K562 (cell line): ENCODE data around the gene DCDC2. TPM values are rescaled to one million over a fixed set of nuclear protein-coding genes. Genes with fewer than 3 reads are reported as not detected.

Experiments used
- ATAC-seq: fragments of 200-7000 bp; cut with Tn5 transposase; 3 replicates; pipeline ENCODE4 v1.9.1; 2020; ENCODE audit warnings: moderate library complexity
- BruUV-seq: library from RNA; stranded (reverse); fragments of 400-500 nt; replicated peaks from 2 replicates; lab custom pipeline; 2021; lab: Mats Ljungman, UMichigan
- CTCF ChIA-PET: fragments of 300-600 bp; formaldehyde crosslinking; extraction: SDS; loops from one replicate; lab custom pipeline; 2021; ENCODE audit warnings: low intra/inter-chr PET ratio; lab: Yijun Ruan, JAX
- POLR2A ChIA-PET: fragments of 300-600, 350-650 bp; sonication (Branson Sonifier 250); formaldehyde crosslinking; extraction: SDS; loops from one replicate; lab custom pipeline; 2021; ENCODE audit warnings: antibody characterized with exemption, inconsistent platforms; lab: Yijun Ruan, JAX
- DNase-seq, 4 experiments: peaks; one replicate each; pipeline versions ENCODE4 v3.0.0 to v3.0.0-alpha.2; 2011 to 2018; ENCODE audit warnings: low spot score in 3 of 4, mixed read lengths in 3 of 4; ENCODE audit errors: extremely low read depth in 1 of 4
- FAIRE-seq: peaks from 2 replicates; lab custom pipeline; 2011; peaks lifted over from hg19 to GRCh38; lab: Jason Lieb, UNC
- H2AFZ ChIP-seq: 2 replicates; pipeline ENCODE4 v1.6.0; 2011; ENCODE audit warnings: low read depth, low read length, control low read depth, inconsistent platforms
- H3K27ac ChIP-seq: fragments of 200-600 bp; 3 replicates; pipeline ENCODE4 v1.8.0; 2011; ENCODE audit warnings: low read depth, mild to moderate bottlenecking, control low read depth, inconsistent platforms, low read length, moderate library complexity, mixed read lengths; ENCODE audit errors: extremely low read depth
- H3K27me3 ChIP-seq, 2 experiments: fragments of 300-600 bp in 1 of 2; 2 replicates in 1 of 2; 3 replicates in 1 of 2; pipeline versions ENCODE4 v1.6.0 to v1.8.0; 2011; ENCODE audit warnings: inconsistent platforms in 2 of 2, low read length in 2 of 2, mild to moderate bottlenecking in 1 of 2, mixed read lengths in 1 of 2, moderate library complexity in 1 of 2; ENCODE audit not compliant: control insufficient read depth in 2 of 2, insufficient read depth in 2 of 2
- H3K36me3 ChIP-seq: fragments of 300-600 bp; 3 replicates; pipeline ENCODE4 v1.8.0; 2011; ENCODE audit warnings: mild to moderate bottlenecking, low read length, inconsistent platforms; ENCODE audit not compliant: control insufficient read depth, insufficient read depth
- H3K4me1 ChIP-seq, 2 experiments: fragments of 200-600 bp in 1 of 2; replicated peaks in 1 of 2; 2 replicates in 1 of 2; 3 replicates in 1 of 2; pipeline versions ENCODE4 v1.5.1 to v1.8.0; 2011; ENCODE audit warnings: inconsistent platforms in 2 of 2, low read length in 2 of 2, mild to moderate bottlenecking in 1 of 2, mixed read lengths in 1 of 2, moderate library complexity in 1 of 2; ENCODE audit not compliant: control insufficient read depth in 2 of 2, insufficient read depth in 2 of 2
- H3K4me2 ChIP-seq: 2 replicates; pipeline ENCODE4 v1.6.1; 2011; ENCODE audit warnings: low read length, control low read depth, inconsistent platforms, mixed read lengths; ENCODE audit not compliant: insufficient read depth
- H3K4me3 ChIP-seq: fragments of 200-600 bp; sonication (generic), shearing (Covaris generic); 2 replicates; pipeline ENCODE4 v1.5.1; 2016; ENCODE audit warnings: control low read depth, inconsistent platforms
- H3K79me2 ChIP-seq: fragments of 200-600 bp; 3 replicates; pipeline ENCODE4 v1.8.0; 2011; ENCODE audit warnings: low read length, inconsistent platforms; ENCODE audit not compliant: control insufficient read depth, insufficient read depth
- H3K9ac ChIP-seq, 2 experiments: 2 replicates each; pipeline versions ENCODE4 v1.6.0 to v1.6.1; 2011; ENCODE audit warnings: low read depth in 2 of 2, low read length in 2 of 2, control low read depth in 1 of 2, inconsistent platforms in 1 of 2, mild to moderate bottlenecking in 1 of 2, mixed read lengths in 1 of 2; ENCODE audit not compliant: insufficient read depth in 1 of 2
- H3K9me1 ChIP-seq: one replicate; pipeline ENCODE4 v1.6.0; 2011; ENCODE audit warnings: inconsistent platforms, mild to moderate bottlenecking, low read length, moderate library complexity; ENCODE audit not compliant: control insufficient read depth, insufficient read depth
- H3K9me3 ChIP-seq: replicated peaks from 2 replicates; pipeline ENCODE4 v1.5.1; 2011; ENCODE audit warnings: low read depth, low read length, inconsistent platforms; ENCODE audit not compliant: control insufficient read depth, insufficient read depth
- H4K20me1 ChIP-seq: replicated peaks from 2 replicates; pipeline ENCODE4 v1.6.1; 2011; ENCODE audit warnings: low read length, inconsistent platforms, mixed read lengths; ENCODE audit not compliant: control insufficient read depth, insufficient read depth
- HMGN3 ChIP-seq: IDR thresholded peaks from 2 replicates; pipeline ENCODE4 v1.6.1; 2011; ENCODE audit warnings: borderline replicate concordance, low read depth, mild to moderate bottlenecking, mixed read lengths, low read length; ENCODE audit not compliant: insufficient read length; ENCODE audit errors: extremely low read depth
- KAT8 ChIP-seq: fragments of 450-650 bp; IDR thresholded peaks from 2 replicates; pipeline ENCODE4 v1.6.1; 2016; ENCODE audit warnings: low read depth, mild to moderate bottlenecking
- SAFB ChIP-seq: fragments of 200-400 bp; formaldehyde crosslinking; IDR thresholded peaks from 2 replicates; pipeline ENCODE4 v1.6.1; 2017; ENCODE audit warnings: low read depth, low read length, borderline replicate concordance
- ZNF274 ChIP-seq: IDR thresholded peaks from 2 replicates; pipeline ENCODE4 v1.6.1; 2011; ENCODE audit warnings: low read depth, mild to moderate bottlenecking, low read length, moderate library complexity, borderline replicate concordance
- ZNF707 ChIP-seq: fragments of 250-450 bp; sonication (Bioruptor Pico); conservative IDR thresholded peaks from 2 replicates; pipeline ENCODE4 v1.8.0; 2022; ENCODE audit warnings: inconsistent platforms, mild to moderate bottlenecking, moderate library complexity
- WGBS: fragments of 100-300 bp; shearing (Covaris generic); methylation state at CpG from one replicate; pipeline ENCODE4 v1.1.6; 2016; ENCODE audit warnings: low coverage, mixed read lengths; ENCODE audit not compliant: insufficient coverage; ENCODE audit errors: missing lambda C conversion rate; 5-methylcytosine and 5-hydroxymethylcytosine counted together
- in situ Hi-C: fragments of 300-500 bp; cut with MboI; formaldehyde crosslinking; loops from 4 replicates; pipeline ENCODE4 v1.15.0; 2018; ENCODE audit warnings: inconsistent platforms, mixed read lengths
- intact Hi-C: fragments of 100-400 bp; cut with micrococcal nuclease; formaldehyde crosslinking; loops from 2 replicates; pipeline ENCODE4 v1.14.2; 2022
- polyA plus RNA-seq, 8 experiments: library from polyadenylated mRNA; depleted of rRNA in 4 of 8; stranded (reverse) in 5 of 8; unstranded in 3 of 8; fragments of >200 nt; fragmentation: Nextera tagmentation in 2 of 8; fragmentation: Illumina TruSeq in 1 of 8; extraction: Ambion mirVana in 2 of 8; extraction: Trizol in 1 of 8; gene quantifications; 2 replicates each; pipeline versions ENCODE4 v1.2.1 to v1.2.3, GENCODE V29; 2011 to 2014; ENCODE audit warnings: inconsistent platforms in 1 of 8, missing spikeins in 1 of 8
- total RNA-seq, 7 experiments: library from RNA; depleted of rRNA in 6 of 7; stranded (reverse); fragments of >200 nt in 6 of 7; fragmentation: Illumina TruSeq in 2 of 7; extraction: Trizol in 2 of 7; gene quantifications; 2 replicates each; pipeline versions ENCODE4 v1.2.1 to v1.2.3, GENCODE V29; 2011 to 2021; ENCODE audit warnings: low replicate concordance in 1 of 7
- TF ChIP-seq, protein P1 (sequence below): sonication (generic); formaldehyde crosslinking; IDR thresholded peaks from 2 replicates; pipeline ENCODE4 v1.8.0; 2022; ENCODE audit warnings: missing genetic modification reagents, mild to moderate bottlenecking, borderline replicate concordance
- TF ChIP-seq, protein P2 (sequence below), 2 experiments: fragments of 150-350 bp in 1 of 2; IDR thresholded peaks; 2 replicates each; pipeline ENCODE4 v1.6.1; 2012 to 2016; ENCODE audit warnings: low read depth in 2 of 2, low read length in 2 of 2, mild to moderate bottlenecking in 1 of 2, moderate library complexity in 1 of 2
- TF ChIP-seq, protein P3 (sequence below): IDR thresholded peaks from 2 replicates; pipeline ENCODE4 v1.6.1; 2014; ENCODE audit warnings: antibody characterized with exemption

Gene DCDC2
- total and polyA plus RNA-seq, 9 of the 15 experiments (the other 6 are each of a cell fraction or from before 2014, with no cell fraction given) = 0.04 TPM; not detected in 8

DNA sequence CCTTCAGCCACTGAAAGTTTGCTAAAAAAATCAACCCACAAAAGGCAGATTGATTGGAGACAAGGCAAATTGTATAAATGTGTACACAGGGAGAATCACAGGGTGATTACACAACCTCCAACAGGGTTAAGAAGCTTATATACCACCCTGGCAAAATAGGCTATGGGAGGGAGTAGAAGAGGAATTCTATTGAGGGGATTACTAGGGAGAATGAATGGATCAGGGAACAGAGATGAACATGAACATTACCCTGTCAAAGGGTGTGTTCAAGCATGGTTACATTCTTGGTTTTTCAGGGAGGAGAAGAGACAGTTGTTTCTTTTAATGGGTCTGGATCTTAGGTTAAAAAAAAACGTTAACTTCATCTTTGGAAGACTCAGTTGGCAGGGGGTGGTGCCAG is 39.8 kb upstream of the DCDC2 start:
- H3K9ac ChIP-seq = no peak overlapping the region
- intact Hi-C loops = no loop called here
- 0% methylated on average over 1 of the region's 1 CpG for WGBS
- TF ChIP-seq, protein P1, sequence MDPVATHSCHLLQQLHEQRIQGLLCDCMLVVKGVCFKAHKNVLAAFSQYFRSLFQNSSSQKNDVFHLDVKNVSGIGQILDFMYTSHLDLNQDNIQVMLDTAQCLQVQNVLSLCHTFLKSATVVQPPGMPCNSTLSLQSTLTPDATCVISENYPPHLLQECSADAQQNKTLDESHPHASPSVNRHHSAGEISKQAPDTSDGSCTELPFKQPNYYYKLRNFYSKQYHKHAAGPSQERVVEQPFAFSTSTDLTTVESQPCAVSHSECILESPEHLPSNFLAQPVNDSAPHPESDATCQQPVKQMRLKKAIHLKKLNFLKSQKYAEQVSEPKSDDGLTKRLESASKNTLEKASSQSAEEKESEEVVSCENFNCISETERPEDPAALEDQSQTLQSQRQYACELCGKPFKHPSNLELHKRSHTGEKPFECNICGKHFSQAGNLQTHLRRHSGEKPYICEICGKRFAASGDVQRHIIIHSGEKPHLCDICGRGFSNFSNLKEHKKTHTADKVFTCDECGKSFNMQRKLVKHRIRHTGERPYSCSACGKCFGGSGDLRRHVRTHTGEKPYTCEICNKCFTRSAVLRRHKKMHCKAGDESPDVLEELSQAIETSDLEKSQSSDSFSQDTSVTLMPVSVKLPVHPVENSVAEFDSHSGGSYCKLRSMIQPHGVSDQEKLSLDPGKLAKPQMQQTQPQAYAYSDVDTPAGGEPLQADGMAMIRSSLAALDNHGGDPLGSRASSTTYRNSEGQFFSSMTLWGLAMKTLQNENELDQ (CRISPR knock-in tag) = no peak
- TF ChIP-seq SAFB = no peak
- TF ChIP-seq ZNF707 (CRISPR knock-in tag) = no peak
- TF ChIP-seq, protein P2, sequence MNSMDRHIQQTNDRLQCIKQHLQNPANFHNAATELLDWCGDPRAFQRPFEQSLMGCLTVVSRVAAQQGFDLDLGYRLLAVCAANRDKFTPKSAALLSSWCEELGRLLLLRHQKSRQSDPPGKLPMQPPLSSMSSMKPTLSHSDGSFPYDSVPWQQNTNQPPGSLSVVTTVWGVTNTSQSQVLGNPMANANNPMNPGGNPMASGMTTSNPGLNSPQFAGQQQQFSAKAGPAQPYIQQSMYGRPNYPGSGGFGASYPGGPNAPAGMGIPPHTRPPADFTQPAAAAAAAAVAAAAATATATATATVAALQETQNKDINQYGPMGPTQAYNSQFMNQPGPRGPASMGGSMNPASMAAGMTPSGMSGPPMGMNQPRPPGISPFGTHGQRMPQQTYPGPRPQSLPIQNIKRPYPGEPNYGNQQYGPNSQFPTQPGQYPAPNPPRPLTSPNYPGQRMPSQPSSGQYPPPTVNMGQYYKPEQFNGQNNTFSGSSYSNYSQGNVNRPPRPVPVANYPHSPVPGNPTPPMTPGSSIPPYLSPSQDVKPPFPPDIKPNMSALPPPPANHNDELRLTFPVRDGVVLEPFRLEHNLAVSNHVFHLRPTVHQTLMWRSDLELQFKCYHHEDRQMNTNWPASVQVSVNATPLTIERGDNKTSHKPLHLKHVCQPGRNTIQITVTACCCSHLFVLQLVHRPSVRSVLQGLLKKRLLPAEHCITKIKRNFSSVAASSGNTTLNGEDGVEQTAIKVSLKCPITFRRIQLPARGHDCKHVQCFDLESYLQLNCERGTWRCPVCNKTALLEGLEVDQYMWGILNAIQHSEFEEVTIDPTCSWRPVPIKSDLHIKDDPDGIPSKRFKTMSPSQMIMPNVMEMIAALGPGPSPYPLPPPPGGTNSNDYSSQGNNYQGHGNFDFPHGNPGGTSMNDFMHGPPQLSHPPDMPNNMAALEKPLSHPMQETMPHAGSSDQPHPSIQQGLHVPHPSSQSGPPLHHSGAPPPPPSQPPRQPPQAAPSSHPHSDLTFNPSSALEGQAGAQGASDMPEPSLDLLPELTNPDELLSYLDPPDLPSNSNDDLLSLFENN (IDR thresholded peaks at IDR 0.05; ENCODE audit: low read depth in 2 of 2, low read length in 2 of 2) = no peak
- TF ChIP-seq ZNF274 = no peak
- TF ChIP-seq, protein P3, sequence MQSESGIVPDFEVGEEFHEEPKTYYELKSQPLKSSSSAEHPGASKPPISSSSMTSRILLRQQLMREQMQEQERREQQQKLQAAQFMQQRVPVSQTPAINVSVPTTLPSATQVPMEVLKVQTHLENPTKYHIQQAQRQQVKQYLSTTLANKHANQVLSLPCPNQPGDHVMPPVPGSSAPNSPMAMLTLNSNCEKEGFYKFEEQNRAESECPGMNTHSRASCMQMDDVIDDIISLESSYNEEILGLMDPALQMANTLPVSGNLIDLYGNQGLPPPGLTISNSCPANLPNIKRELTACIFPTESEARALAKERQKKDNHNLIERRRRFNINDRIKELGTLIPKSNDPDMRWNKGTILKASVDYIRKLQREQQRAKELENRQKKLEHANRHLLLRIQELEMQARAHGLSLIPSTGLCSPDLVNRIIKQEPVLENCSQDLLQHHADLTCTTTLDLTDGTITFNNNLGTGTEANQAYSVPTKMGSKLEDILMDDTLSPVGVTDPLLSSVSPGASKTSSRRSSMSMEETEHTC = no peak
- TF ChIP-seq HMGN3 = no peak
- no peak for TF ChIP-seq KAT8
- in situ Hi-C loops = no loop called here
- H3K79me2 ChIP-seq = peaks cover 6% of the 10 kb centered on the region
- no peak for FAIRE-seq
- no peaks in the 10 kb centered on the region for H3K36me3 ChIP-seq
- peaks cover 6 to 20% of the 10 kb centered on the region in 2 experiments; a peak in 4 of 5 replicates for H3K4me1 ChIP-seq
- no peaks in the 10 kb centered on the region for H3K9me1 ChIP-seq
- CTCF ChIA-PET = no interaction called here
- H3K4me2 ChIP-seq = no peak overlapping the region
- no TSS peak for BruUV-seq
- H3K27ac ChIP-seq = no peak overlapping the region
- no peak for ATAC-seq
- H2AFZ ChIP-seq = no peak overlapping the region
- no peak overlapping the region for H3K4me3 ChIP-seq
- POLR2A ChIA-PET = no interaction called here
- H3K9me3 ChIP-seq = peaks cover 8% of the 10 kb centered on the region; the same call in 1 of the 2 replicates
- no peaks in the 10 kb centered on the region for H3K27me3 ChIP-seq
- DNase-seq = no peak
- no peaks in the 10 kb centered on the region for H4K20me1 ChIP-seq
